GM21786 (cell line): ENCODE results near the gene ARSJ.
A peak's percentile ranks its signal among the peaks of the same experiment; 100 is the strongest.
"Not testable (repeated sequence)": the region's sequence is repeated elsewhere in the genome, so short reads cannot be mapped to it uniquely, and the experiment has no call there.

Source experiments
- ATAC-seq: cut with Tn5 transposase; IDR thresholded peaks from one replicate; pipeline ENCODE4 v1.9.1; 2021; ENCODE audit not compliant: unreplicated experiment

The ARSJ gene

GRCh38 chr4:113979148-113979904 is at the start of gene ARSJ:
Gene ARSJ, minus strand, starts transcription at chr4:113979647. Its CDS starts 813 bp downstream, at chr4:113978834.
- no peak for ATAC-seq

GRCh38 chr4:114028071-114028470 is 48.6 kb upstream of the ARSJ start:
- ATAC-seq: no peak

GRCh38 chr4:114027596-114027995 is 48.1 kb upstream of the ARSJ start:
- ATAC-seq: no peak

DNA sequence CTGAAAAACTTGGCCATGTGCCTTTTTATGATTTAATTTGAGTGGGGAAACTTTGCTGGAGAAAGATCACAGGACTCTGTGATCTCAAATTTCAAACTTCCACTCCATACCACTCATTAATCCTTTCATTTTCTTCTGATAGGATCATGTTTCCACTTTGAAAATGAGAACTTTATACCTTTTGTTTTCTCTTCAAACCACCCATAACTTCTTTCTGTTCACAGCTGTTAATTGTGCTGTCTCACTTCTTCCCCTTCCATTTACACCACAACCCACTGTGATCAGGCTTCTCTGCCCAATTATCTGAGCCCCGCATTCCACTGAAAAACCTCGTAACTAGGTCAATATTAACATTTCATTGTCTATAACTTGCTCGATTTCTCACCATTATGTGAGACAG is 47.0 kb upstream of the ARSJ start:
- ATAC-seq: no peak

DNA sequence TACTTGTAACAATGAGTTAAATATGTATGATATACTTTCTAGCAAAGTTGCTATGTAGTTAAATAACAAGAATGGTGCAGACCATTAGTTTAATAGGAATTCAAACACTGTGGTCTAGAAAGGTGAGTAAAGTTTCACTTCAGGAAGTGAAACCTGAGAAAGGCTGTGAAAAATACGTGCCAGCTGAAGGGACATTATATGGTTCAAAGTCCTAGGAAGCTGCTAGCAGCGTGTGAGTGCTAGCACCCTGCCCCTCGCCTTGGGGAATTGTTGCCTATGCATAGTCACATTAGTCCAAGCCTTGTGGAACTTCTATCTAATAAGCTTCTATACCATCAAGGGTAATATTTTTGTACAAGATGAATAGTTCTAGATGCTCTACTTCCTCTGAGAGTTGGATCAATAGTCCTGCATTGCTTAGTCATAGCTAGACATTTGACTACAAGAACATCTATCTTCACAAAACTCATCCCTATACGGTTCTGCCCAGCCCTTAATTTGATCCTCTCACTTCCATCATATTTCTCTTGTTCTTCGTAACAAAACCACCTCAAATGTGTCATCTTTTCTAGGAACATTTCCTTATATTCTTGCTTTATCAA is 45.8 kb upstream of the ARSJ start:
- peak; percentile 80 for ATAC-seq

DNA sequence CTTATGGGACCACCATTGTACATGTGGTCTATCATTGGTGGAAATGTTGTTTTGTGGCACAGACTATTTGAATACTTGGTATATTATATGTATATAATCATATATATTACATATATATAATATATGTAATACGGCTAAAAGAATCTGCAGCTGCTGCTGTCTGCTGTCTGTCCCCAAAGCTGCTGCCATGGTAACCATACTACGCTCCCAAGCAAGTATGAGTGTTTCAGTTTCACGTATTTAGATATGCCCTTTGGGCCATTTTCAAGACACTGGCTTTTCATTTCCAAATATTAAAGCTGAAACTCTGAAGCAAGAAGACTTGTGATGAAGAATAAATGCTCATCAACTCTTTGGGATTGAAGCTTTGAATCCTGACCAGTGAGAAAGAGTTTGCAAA is 42.0 kb upstream of the ARSJ start:
- ATAC-seq: no peak

GRCh38 chr4:114019969-114020358 is 40.5 kb upstream of the ARSJ start:
- ATAC-seq: no peak

DNA sequence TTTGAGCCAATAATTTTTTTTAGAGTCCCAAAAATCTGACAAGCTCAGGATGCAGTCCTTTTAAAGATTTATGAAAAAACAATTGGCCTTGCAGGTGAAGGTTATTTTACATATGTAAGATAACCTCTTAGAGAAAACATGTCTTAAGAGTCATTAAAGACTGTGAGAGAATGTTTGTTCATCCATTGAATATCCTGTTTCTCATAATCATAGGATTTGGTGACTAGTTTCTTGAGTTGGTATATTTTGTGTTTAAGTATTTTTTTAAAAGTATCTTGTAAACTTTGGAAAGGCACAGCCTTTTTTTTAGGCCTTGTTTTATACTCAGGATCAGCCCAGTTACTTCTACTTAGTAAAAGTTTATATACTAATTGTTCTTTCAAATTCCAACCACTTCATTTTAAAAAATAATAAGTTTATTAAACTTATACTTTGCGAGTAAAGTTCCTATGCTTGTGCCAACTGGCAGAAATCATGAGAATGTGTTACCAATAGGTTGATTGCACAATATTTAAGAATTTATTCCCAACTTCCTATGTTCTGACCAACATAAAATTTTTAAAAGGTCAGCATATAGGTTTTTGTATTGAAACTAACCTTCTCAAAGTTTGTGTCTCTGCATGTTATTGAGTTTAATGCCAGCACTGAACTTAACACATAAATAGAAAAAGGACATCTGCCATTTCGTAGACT is 40.0 kb upstream of the ARSJ start:
- no peak for ATAC-seq

- no peak for ATAC-seq
These were observed 37.9 kb upstream of the ARSJ start for GRCh38 chr4:114017120-114017917.

GRCh38 chr4:114015444-114015899 is 36.0 kb upstream of the ARSJ start:
- no peak for ATAC-seq

DNA sequence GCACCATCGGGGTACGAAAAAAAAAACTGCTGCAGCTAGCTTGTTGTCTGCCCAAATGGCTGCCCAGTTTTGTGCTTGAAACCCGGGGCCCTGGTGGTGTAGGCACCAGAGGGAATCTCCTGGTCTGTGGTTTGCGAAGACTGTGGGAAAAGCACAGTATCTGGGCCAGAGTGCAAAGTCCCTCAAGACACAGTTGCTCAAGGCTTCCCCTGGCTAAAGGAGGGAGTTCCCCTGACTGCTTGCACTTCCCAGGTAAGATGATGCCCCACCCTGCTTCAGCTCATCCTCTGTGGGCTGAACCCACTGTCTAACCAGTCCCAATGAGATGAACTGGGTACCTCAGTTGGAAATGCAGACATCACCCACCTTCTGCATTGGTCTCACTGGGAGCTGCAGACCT is 33.8 kb upstream of the ARSJ start:
- ATAC-seq: not testable (repeated sequence)

DNA sequence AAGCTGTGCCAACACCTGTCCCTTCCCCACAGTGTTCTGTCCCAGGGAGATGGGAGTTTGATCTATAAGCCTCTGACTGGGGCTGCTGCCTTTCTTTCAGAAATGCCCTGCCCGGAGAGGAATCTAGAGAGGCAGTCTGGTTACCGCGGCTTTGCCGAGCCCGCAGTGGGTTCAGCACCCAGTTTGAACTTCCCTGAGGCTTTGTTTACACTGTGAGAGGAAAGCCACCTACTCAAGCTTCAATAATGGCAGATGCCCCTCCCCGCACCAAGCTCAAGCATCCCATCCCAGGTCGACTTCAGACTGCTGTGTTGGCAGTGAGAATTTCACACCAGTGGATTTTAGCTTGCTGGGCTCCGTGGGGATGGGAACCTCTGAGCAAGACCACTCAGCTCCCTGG is 33.3 kb upstream of the ARSJ start:
- ATAC-seq: no peak

- ATAC-seq: no peak
These were observed 26.4 kb upstream of the ARSJ start for GRCh38 chr4:114005569-114006442.

- not testable (repeated sequence) for ATAC-seq
These were observed 25.2 kb upstream of the ARSJ start for GRCh38 chr4:114004483-114005226.

GRCh38 chr4:113998531-113998930 is 19.1 kb upstream of the ARSJ start:
- no peak for ATAC-seq

DNA sequence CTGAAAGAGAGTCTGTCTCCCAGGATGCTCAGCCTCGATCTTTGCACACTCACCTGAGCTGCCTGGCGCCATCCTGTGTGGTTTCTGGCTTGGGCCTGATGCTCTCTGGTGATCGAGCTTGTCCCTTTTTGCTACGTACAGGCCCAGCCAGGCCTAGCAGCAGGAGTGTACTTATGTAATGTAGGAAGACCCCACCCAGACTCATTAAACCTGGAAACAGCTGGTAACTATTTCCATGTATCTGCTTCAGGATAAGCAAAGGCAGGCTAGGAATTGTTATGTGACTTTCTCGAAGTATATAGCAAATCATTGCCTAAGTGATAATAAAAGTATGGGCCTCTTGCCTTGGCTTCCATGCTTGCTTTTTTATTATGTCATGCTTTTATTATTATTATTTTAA is 18.6 kb upstream of the ARSJ start:
- no peak for ATAC-seq

- ATAC-seq: no peak
These were observed 17.8 kb upstream of the ARSJ start for GRCh38 chr4:113997206-113997605.

- ATAC-seq: no peak
These were observed 17.2 kb upstream of the ARSJ start for GRCh38 chr4:113996599-113997177.

DNA sequence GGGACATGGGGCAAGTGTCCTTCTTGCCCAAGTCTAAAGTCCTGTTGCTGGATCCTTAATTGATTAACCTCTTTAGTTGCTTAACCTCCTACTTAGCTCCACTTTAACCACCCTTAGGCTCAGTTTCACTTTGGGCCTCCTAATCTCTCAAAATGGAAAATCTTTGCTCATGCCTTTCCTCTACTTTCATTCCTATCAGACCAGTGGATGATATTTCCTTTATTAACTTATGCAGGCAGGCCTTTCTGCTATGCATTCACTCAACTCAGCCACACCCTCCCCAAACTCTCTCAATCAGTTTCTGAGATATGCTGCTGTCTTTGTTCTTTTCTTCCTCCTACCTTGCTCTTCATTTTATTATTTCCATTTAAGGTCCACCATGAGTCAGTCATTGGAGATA is 14.4 kb upstream of the ARSJ start:
- no peak for ATAC-seq
